NCI-H146 treated with DMSO at 0.1 percent for 48 hours (cell line): ENCODE data around the gene COPS7A.
A peak's percentile ranks its signal among the peaks of the same experiment; 100 is the strongest.

Source experiments
- DNase-seq: peaks from one replicate; lab custom pipeline; 2025; ENCODE audit not compliant: unreplicated experiment; lab: John Stamatoyannopoulos, UW

Gene COPS7A

GRCh38 chr12:6723607-6724408 lies at the start of gene COPS7A:
Gene COPS7A, plus strand, starts transcription at chr12:6724046. Its CDS starts 611 bp downstream, at chr12:6724657.
- DNase-seq, result peak; percentile 100

- DNase-seq, result no peak
Measured at GRCh38 chr12:6676962-6677361, 46.9 kb upstream of the COPS7A start.

- DNase-seq, result peak; percentile 65
Measured at GRCh38 chr12:6684609-6685008, 39.2 kb upstream of the COPS7A start.

GRCh38 chr12:6685814-6686213 lies 38.0 kb upstream of the COPS7A start:
- no peak for DNase-seq

GRCh38 chr12:6688543-6688998 lies 35.3 kb upstream of the COPS7A start:
- no peak for DNase-seq

- peak; percentile 100 for DNase-seq
Measured at GRCh38 chr12:6688999-6689882, 34.6 kb upstream of the COPS7A start, which contains the start of gene ZNF384. Gene ZNF384, minus strand, starts transcription at chr12:6689375. Its CDS starts 9,855 bp downstream, at chr12:6679520.

- DNase-seq, result no peak
Measured at GRCh38 chr12:6691473-6691872, 32.4 kb upstream of the COPS7A start.

- no peak for DNase-seq
Measured at GRCh38 chr12:6692888-6693287, 31.0 kb upstream of the COPS7A start.

GRCh38 chr12:6693832-6694355 lies 30.0 kb upstream of the COPS7A start:
- no peak for DNase-seq

- no peak for DNase-seq
Measured at GRCh38 chr12:6694701-6695100, 29.1 kb upstream of the COPS7A start.

GRCh38 chr12:6695313-6696045 lies 28.4 kb upstream of the COPS7A start:
- no peak for DNase-seq

GRCh38 chr12:6696690-6697583 lies 26.9 kb upstream of the COPS7A start:
- no peak for DNase-seq

GRCh38 chr12:6697584-6698351 lies 26.1 kb upstream of the COPS7A start:
- no peak for DNase-seq

GRCh38 chr12:6698352-6699046 lies 25.3 kb upstream of the COPS7A start:
- no peak for DNase-seq

- DNase-seq, result no peak
Measured at GRCh38 chr12:6699259-6699988, 24.4 kb upstream of the COPS7A start.

- peak; percentile 32 for DNase-seq
Measured at GRCh38 chr12:6699989-6700645, 23.7 kb upstream of the COPS7A start.

GRCh38 chr12:6700646-6701051 lies 23.2 kb upstream of the COPS7A start, which contains the start of gene PIANP:
Gene PIANP, minus strand, starts transcription at chr12:6700815. Its CDS starts 2,754 bp downstream, at chr12:6698061.
- peak; percentile 34 for DNase-seq
